ENCODE results near the gene RHBG.

Gene RHBG

DNA sequence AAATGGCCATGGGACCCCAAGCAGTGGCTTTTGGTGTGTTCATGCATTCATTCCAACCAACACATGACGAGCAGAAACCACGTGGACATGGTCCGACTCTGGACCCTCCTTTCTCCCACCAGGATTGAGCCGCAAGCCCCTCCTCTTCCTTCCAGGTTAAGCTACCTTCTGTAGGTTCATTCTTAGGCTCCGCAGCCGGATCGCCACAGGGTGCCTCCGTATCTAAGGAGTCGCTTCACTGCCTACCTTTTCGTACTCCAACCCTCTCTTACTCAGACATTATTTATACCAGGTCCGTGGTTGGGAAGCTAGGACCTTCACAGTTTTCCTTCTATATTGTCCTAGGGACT is 63.6 kb downstream of the RHBG start:
- TF ChIP-seq, protein P1, sequence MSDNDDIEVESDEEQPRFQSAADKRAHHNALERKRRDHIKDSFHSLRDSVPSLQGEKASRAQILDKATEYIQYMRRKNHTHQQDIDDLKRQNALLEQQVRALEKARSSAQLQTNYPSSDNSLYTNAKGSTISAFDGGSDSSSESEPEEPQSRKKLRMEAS (IDR thresholded peaks at IDR 0.05): no peak
- no peak for TF ChIP-seq CEBPB (IDR thresholded peaks at IDR 0.05)
- TF ChIP-seq RAD21 (IDR thresholded peaks at IDR 0.05; ENCODE audit: low read depth): no peak
- no peak for TF ChIP-seq EGR1 (IDR thresholded peaks at IDR 0.05)
- no peak for TF ChIP-seq CREB1 (IDR thresholded peaks at IDR 0.05; ENCODE audit: low read depth)
- no peak for TF ChIP-seq ZBTB7A (IDR thresholded peaks at IDR 0.05; ENCODE audit: low read depth)
- no peak for TF ChIP-seq EP300 (IDR thresholded peaks at IDR 0.05; ENCODE audit: borderline replicate concordance)
- TF ChIP-seq, protein P2, sequence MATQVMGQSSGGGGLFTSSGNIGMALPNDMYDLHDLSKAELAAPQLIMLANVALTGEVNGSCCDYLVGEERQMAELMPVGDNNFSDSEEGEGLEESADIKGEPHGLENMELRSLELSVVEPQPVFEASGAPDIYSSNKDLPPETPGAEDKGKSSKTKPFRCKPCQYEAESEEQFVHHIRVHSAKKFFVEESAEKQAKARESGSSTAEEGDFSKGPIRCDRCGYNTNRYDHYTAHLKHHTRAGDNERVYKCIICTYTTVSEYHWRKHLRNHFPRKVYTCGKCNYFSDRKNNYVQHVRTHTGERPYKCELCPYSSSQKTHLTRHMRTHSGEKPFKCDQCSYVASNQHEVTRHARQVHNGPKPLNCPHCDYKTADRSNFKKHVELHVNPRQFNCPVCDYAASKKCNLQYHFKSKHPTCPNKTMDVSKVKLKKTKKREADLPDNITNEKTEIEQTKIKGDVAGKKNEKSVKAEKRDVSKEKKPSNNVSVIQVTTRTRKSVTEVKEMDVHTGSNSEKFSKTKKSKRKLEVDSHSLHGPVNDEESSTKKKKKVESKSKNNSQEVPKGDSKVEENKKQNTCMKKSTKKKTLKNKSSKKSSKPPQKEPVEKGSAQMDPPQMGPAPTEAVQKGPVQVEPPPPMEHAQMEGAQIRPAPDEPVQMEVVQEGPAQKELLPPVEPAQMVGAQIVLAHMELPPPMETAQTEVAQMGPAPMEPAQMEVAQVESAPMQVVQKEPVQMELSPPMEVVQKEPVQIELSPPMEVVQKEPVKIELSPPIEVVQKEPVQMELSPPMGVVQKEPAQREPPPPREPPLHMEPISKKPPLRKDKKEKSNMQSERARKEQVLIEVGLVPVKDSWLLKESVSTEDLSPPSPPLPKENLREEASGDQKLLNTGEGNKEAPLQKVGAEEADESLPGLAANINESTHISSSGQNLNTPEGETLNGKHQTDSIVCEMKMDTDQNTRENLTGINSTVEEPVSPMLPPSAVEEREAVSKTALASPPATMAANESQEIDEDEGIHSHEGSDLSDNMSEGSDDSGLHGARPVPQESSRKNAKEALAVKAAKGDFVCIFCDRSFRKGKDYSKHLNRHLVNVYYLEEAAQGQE (IDR thresholded peaks at IDR 0.05; ENCODE audit: low read depth): no peak
- TF ChIP-seq TAF1 (IDR thresholded peaks at IDR 0.05; ENCODE audit: low read depth): no peak
- TF ChIP-seq NFIC (IDR thresholded peaks at IDR 0.05): no peak
- TF ChIP-seq TCF12 (IDR thresholded peaks at IDR 0.05; ENCODE audit: low read depth): no peak
- no peak for TF ChIP-seq TEAD4 (IDR thresholded peaks at IDR 0.05)
- TF ChIP-seq FOXM1 (IDR thresholded peaks at IDR 0.05; ENCODE audit: borderline replicate concordance, low read depth): no peak
- TF ChIP-seq, protein P3, sequence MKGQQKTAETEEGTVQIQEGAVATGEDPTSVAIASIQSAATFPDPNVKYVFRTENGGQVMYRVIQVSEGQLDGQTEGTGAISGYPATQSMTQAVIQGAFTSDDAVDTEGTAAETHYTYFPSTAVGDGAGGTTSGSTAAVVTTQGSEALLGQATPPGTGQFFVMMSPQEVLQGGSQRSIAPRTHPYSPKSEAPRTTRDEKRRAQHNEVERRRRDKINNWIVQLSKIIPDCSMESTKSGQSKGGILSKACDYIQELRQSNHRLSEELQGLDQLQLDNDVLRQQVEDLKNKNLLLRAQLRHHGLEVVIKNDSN (IDR thresholded peaks at IDR 0.05): no peak
- TF ChIP-seq YY1 (IDR thresholded peaks at IDR 0.05; ENCODE audit: low read depth): no peak

DNA sequence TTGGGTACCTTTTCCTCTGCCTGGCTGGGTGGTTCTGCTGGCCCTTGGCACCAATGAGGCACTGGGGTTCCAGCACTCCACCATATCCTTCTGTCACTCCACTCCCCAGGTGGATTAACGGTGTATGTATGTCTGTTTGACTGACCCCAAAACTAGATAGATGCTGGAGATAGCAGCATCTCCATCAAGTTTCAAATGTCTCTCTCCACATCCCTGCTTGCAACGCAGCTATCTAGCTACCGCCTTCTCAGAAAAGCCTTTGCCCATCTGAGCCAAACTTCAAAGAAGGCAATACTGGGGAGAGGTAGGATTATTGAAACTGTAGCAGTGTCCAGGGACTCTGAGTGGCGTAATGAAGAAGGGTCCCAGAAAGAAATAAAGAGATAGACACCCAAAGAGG is 64.0 kb downstream of the RHBG start:
- TF ChIP-seq RAD21 (IDR thresholded peaks at IDR 0.05; ENCODE audit: low read depth): no peak
- TF ChIP-seq CEBPB (IDR thresholded peaks at IDR 0.05): no peak
- no peak for TF ChIP-seq TCF12 (IDR thresholded peaks at IDR 0.05; ENCODE audit: low read depth)

DNA sequence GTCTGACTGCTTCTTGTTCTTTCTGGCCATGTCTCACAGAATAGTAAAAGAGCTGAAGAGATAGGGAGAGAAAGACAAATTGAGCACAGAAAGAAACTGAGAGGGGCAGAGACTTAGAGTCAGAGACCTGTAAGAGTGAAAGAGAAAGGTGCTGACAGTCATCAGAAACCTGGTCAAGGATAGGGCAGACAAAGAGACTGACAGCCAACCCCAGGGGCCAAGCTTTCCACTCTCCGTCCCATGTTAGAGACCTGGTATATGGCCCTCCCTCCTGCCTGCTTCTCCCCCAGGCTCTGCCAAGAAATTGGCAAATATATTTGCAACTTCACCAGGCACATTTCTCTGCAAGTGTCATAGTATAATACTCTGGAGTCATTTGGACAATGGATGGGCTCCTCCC is 64.6 kb downstream of the RHBG start:
- TF ChIP-seq, protein P2 (IDR thresholded peaks at IDR 0.05; ENCODE audit: low read depth): no peak
- no peak for TF ChIP-seq RAD21 (IDR thresholded peaks at IDR 0.05; ENCODE audit: low read depth)
- no peak for TF ChIP-seq CEBPB (IDR thresholded peaks at IDR 0.05)
- no peak for TF ChIP-seq FOXM1 (IDR thresholded peaks at IDR 0.05; ENCODE audit: borderline replicate concordance, low read depth)
- no peak for TF ChIP-seq NFIC (IDR thresholded peaks at IDR 0.05)
- TF ChIP-seq, protein P1 (IDR thresholded peaks at IDR 0.05): no peak
- no peak for TF ChIP-seq TEAD4 (IDR thresholded peaks at IDR 0.05)
- TF ChIP-seq YY1 (IDR thresholded peaks at IDR 0.05; ENCODE audit: low read depth): no peak
- no peak for TF ChIP-seq ZBTB7A (IDR thresholded peaks at IDR 0.05; ENCODE audit: low read depth)
- TF ChIP-seq EP300 (IDR thresholded peaks at IDR 0.05; ENCODE audit: borderline replicate concordance): no peak
- TF ChIP-seq, protein P3 (IDR thresholded peaks at IDR 0.05): no peak
- no peak for TF ChIP-seq EGR1 (IDR thresholded peaks at IDR 0.05)
- no peak for TF ChIP-seq TCF12 (IDR thresholded peaks at IDR 0.05; ENCODE audit: low read depth)
- TF ChIP-seq CREB1 (IDR thresholded peaks at IDR 0.05; ENCODE audit: low read depth): no peak
- no peak for TF ChIP-seq TAF1 (IDR thresholded peaks at IDR 0.05; ENCODE audit: low read depth)

All from Ishikawa (cell line).